Measurements from ENCODE around the gene UNC5B.

Gene UNC5B

GRCh38 chr10:71323407-71323806, 111.0 kb downstream of the UNC5B start:
- FAIRE-seq: no peak

- FAIRE-seq: no peak
Observed at GRCh38 chr10:71324743-71325142, 112.4 kb downstream of the UNC5B start.

- no peak for FAIRE-seq
Observed at GRCh38 chr10:71325267-71325666, 112.9 kb downstream of the UNC5B start.

- no peak for FAIRE-seq
Observed at GRCh38 chr10:71326464-71326881, 114.1 kb downstream of the UNC5B start.

GRCh38 chr10:71330789-71331404, 118.5 kb downstream of the UNC5B start:
- no peak for FAIRE-seq

GRCh38 chr10:71331736-71332135, 119.4 kb downstream of the UNC5B start:
- FAIRE-seq: no peak

- no peak for FAIRE-seq
Observed at GRCh38 chr10:71332466-71332865, 120.1 kb downstream of the UNC5B start.

- FAIRE-seq: no peak
Observed at GRCh38 chr10:71333129-71333887, 120.9 kb downstream of the UNC5B start.

- no peak for FAIRE-seq
Observed at GRCh38 chr10:71334221-71334791, 121.9 kb downstream of the UNC5B start.

- FAIRE-seq: no peak
Observed at GRCh38 chr10:71335173-71335708, 122.9 kb downstream of the UNC5B start.

- FAIRE-seq: no peak
Observed at GRCh38 chr10:71336632-71337031, 124.3 kb downstream of the UNC5B start.

GRCh38 chr10:71337219-71337701, 124.9 kb downstream of the UNC5B start:
- FAIRE-seq: no peak

GRCh38 chr10:71338728-71339495, 126.5 kb downstream of the UNC5B start:
- FAIRE-seq: no peak

GRCh38 chr10:71339796-71340589, 127.6 kb downstream of the UNC5B start:
- FAIRE-seq: no peak

- no peak for FAIRE-seq
Observed at GRCh38 chr10:71342573-71343391, 130.4 kb downstream of the UNC5B start.

- no peak for FAIRE-seq
Observed at GRCh38 chr10:71343392-71343773, 131.0 kb downstream of the UNC5B start.

- FAIRE-seq: no peak
Observed at GRCh38 chr10:71344154-71344925, 132.0 kb downstream of the UNC5B start.

- no peak for FAIRE-seq
Observed at GRCh38 chr10:71344993-71345480, 132.7 kb downstream of the UNC5B start.

- no peak for FAIRE-seq
Observed at GRCh38 chr10:71345694-71346093, 133.3 kb downstream of the UNC5B start.

GRCh38 chr10:71346731-71347130, 134.4 kb downstream of the UNC5B start:
- no peak for FAIRE-seq

All from endometrium (tissue), 2 donors.